GM21390 (cell line): ENCODE measurements around the gene BNIP5.

Experiments used
- ATAC-seq: cut with Tn5 transposase; IDR thresholded peaks from one replicate; pipeline ENCODE4 v1.9.1; 2021; ENCODE audit not compliant: unreplicated experiment

BNIP5 gene

GRCh38 chr6:36269834-36270705, 66.6 kb downstream of the BNIP5 start, which contains the start of gene PNPLA1:
TSS of gene PNPLA1 (plus strand) at chr6:36270060. CDS start at chr6:36270460, 400 bp downstream.
- no peak for ATAC-seq

- ATAC-seq = no peak
Measured at GRCh38 chr6:36268478-36269275, 68.0 kb downstream of the BNIP5 start.

GRCh38 chr6:36267731-36268477, 68.8 kb downstream of the BNIP5 start:
- no peak for ATAC-seq

DNA sequence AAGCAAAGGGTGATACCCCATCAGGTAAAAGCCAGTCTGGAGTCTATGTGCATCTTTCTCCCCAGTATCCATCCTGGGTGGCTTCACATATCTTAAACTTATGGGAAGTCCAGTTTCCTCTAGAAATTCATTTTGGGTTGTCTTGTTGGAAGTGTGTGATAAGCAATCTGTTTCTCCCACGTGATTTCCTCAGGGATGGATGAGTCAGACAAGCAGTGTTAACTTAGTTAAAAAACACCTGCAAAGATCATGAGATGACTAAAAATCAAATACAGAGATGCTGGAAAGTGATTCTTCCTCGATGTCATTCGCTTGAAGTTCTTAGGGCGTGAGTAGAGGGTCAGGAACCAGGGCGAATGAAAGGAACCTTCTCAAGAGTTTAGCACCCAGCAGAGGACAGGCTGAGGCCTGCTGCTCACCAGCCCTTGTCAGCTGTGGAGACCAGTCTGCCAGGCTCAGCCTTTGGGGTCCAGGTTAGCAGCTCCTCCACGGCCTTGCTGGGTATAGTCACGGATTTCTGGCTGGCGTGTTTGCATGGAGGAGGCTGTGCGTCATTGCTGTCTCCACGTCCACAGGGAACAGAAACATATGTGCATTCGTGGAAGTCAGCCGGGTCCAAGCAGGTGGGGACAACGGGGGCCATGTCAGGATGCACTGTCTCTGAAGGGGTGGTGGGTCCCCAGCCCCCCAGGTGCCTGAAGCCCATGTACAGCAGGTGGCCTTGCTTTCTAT, 69.6 kb downstream of the BNIP5 start:
- ATAC-seq = no peak
